ENCODE measurements around the gene KRTAP9-1.

DNA sequence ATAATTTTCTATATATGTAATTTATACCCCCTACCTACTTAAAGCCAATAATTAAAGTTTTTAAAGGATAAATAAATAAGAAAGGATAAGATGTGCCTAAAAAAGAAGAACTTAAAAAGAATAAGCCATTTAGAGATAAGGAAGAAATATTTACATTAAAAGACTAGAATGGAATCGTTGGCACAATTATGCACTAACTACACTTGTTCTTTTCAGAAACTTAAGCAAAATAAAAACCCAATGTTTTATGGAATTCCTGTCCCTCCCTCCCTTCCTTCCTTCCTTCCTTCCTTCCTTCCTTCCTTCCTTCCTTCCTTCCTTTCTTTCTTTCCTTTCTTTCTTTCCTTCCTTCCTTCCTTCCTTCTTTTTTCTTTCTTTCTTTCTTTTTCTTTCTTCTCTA, 44.8 kb upstream of the KRTAP9-1 start:
- TF ChIP-seq, protein P1, sequence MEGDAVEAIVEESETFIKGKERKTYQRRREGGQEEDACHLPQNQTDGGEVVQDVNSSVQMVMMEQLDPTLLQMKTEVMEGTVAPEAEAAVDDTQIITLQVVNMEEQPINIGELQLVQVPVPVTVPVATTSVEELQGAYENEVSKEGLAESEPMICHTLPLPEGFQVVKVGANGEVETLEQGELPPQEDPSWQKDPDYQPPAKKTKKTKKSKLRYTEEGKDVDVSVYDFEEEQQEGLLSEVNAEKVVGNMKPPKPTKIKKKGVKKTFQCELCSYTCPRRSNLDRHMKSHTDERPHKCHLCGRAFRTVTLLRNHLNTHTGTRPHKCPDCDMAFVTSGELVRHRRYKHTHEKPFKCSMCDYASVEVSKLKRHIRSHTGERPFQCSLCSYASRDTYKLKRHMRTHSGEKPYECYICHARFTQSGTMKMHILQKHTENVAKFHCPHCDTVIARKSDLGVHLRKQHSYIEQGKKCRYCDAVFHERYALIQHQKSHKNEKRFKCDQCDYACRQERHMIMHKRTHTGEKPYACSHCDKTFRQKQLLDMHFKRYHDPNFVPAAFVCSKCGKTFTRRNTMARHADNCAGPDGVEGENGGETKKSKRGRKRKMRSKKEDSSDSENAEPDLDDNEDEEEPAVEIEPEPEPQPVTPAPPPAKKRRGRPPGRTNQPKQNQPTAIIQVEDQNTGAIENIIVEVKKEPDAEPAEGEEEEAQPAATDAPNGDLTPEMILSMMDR (IDR thresholded peaks at IDR 0.05; ENCODE audit: extremely low read depth in 1 of 2, insufficient read depth in 1 of 2, low read depth in 1 of 2, low read length in 2 of 2), result no peak
- TF ChIP-seq POLR2A (IDR thresholded peaks at IDR 0.05; ENCODE audit: low read depth, low read length), result no peak
- no peak for TF ChIP-seq POLR2AphosphoS5 (IDR thresholded peaks at IDR 0.05; ENCODE audit: insufficient read depth, low read depth, low read length)
- no peak for TF ChIP-seq MYC (IDR thresholded peaks at IDR 0.05; ENCODE audit: low read depth, low read length)
- no peak for TF ChIP-seq JUN (IDR thresholded peaks at IDR 0.05; ENCODE audit: borderline replicate concordance, insufficient read depth, insufficient read length, low read depth)
- TF ChIP-seq EZH2 (IDR thresholded peaks at IDR 0.05; ENCODE audit: borderline replicate concordance, low read depth, low read length, severe bottlenecking), result no peak
- TF ChIP-seq FOS (IDR thresholded peaks at IDR 0.05; ENCODE audit: borderline replicate concordance, insufficient read depth, low read length), result no peak
- TF ChIP-seq GATA2 (IDR thresholded peaks at IDR 0.05; ENCODE audit: insufficient read depth, insufficient read length, low read depth, low read length), result no peak
- TF ChIP-seq, protein P2, sequence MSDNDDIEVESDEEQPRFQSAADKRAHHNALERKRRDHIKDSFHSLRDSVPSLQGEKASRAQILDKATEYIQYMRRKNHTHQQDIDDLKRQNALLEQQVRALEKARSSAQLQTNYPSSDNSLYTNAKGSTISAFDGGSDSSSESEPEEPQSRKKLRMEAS (IDR thresholded peaks at IDR 0.05; ENCODE audit: insufficient read depth, insufficient read length), result no peak

Measured in endothelial cell of umbilical vein (primary cell).